Caco-2 (cell line): ENCODE results near the gene ZMPSTE24. TPM values are rescaled to one million over a fixed set of nuclear protein-coding genes. Genes with fewer than 3 reads are reported as not detected.
A peak's percentile ranks its signal among the peaks of the same experiment; 100 is the strongest.

ENCODE experiments used
- BruUV-seq: library from RNA; stranded (reverse); fragments of 400-500 nt; replicated peaks from 2 replicates; lab custom pipeline; 2021; lab: Mats Ljungman, UMichigan
- CTCF ChIA-PET: fragments of 300-600 bp; sonication (Branson Sonifier 250); formaldehyde crosslinking; loops from one replicate; lab custom pipeline; 2022; ENCODE audit warnings: antibody characterized with exemption; lab: Charles Lee
- POLR2A ChIA-PET: fragments of 300-600 bp; sonication (Branson Sonifier 250); formaldehyde crosslinking; loops from one replicate; lab custom pipeline; 2022; ENCODE audit warnings: antibody characterized with exemption; lab: Charles Lee
- DNase-seq, 2 experiments: peaks; one replicate each; pipeline versions ENCODE4 v3.0.0 to v3.0.0-alpha.2; 2020 to 2022
- H3K27me3 ChIP-seq: replicated peaks from 2 replicates; pipeline ENCODE4 v1.6.0; 2011; ENCODE audit warnings: low read length; ENCODE audit not compliant: control insufficient read depth, insufficient read depth
- H3K36me3 ChIP-seq: 2 replicates; pipeline ENCODE4 v1.5.1; 2011; ENCODE audit warnings: low read length; ENCODE audit not compliant: control insufficient read depth, insufficient read depth
- H3K4me1 ChIP-seq: fragments of 250-450 bp; sonication (Bioruptor Pico); 2 replicates; pipeline ENCODE4 v1.5.1; 2020; ENCODE audit warnings: mild to moderate bottlenecking
- H3K4me3 ChIP-seq: 2 replicates; pipeline ENCODE4 v1.5.1; 2011; ENCODE audit warnings: low read depth, mild to moderate bottlenecking, control low read depth, low read length
- H3K9me3 ChIP-seq: fragments of 250-450 bp; sonication (Bioruptor Pico); 2 replicates; pipeline ENCODE4 v1.5.1; 2020; ENCODE audit warnings: mild to moderate bottlenecking, moderate library complexity
- H3K27ac Mint-ChIP-seq: one replicate; pipeline ENCODE4 v1.8.0; 2022; ENCODE audit warnings: mixed read lengths; ENCODE audit not compliant: unreplicated experiment
- H3K27me3 Mint-ChIP-seq: one replicate; pipeline ENCODE4 v1.8.0; 2022; ENCODE audit warnings: mixed read lengths; ENCODE audit not compliant: insufficient read depth, unreplicated experiment
- H3K36me3 Mint-ChIP-seq: one replicate; pipeline ENCODE4 v1.8.0; 2022; ENCODE audit warnings: mild to moderate bottlenecking, mixed read lengths; ENCODE audit not compliant: insufficient read depth, unreplicated experiment
- H3K4me1 Mint-ChIP-seq: one replicate; pipeline ENCODE4 v1.8.0; 2022; ENCODE audit warnings: low read depth, mixed read lengths; ENCODE audit not compliant: unreplicated experiment
- H3K4me3 Mint-ChIP-seq: one replicate; pipeline ENCODE4 v1.8.0; 2022; ENCODE audit warnings: mild to moderate bottlenecking, moderate library complexity, mixed read lengths; ENCODE audit not compliant: unreplicated experiment
- H3K9me3 Mint-ChIP-seq: one replicate; pipeline ENCODE4 v1.8.0; 2022; ENCODE audit warnings: mixed read lengths; ENCODE audit not compliant: unreplicated experiment
- CTCF ChIP-seq, 2 experiments: fragments of 200-600 bp in 1 of 2; IDR thresholded peaks; 1 replicate in 1 of 2; 2 replicates in 1 of 2; pipeline versions ENCODE4 v1.5.1 to v1.8.0; 2011 to 2022; ENCODE audit warnings: antibody characterized with exemption in 1 of 2, control low read depth in 1 of 2, inconsistent platforms in 1 of 2, low read depth in 1 of 2, low read length in 1 of 2, mild to moderate bottlenecking in 1 of 2, moderate library complexity in 1 of 2; ENCODE audit not compliant: insufficient read depth in 1 of 2, severe bottlenecking in 1 of 2, unreplicated experiment in 1 of 2
- intact Hi-C: fragments of 100-400 bp; cut with micrococcal nuclease; formaldehyde crosslinking; loops from one replicate; pipeline ENCODE4 v1.10.0; 2022; ENCODE audit not compliant: unreplicated experiment
- total RNA-seq: library from RNA; stranded (reverse); gene quantifications from 2 replicates; pipeline ENCODE4 v1.2.3, GENCODE V29; 2022

The ZMPSTE24 gene
- total RNA-seq, 1 experiment from 2014 or later: 37.9 TPM

DNA sequence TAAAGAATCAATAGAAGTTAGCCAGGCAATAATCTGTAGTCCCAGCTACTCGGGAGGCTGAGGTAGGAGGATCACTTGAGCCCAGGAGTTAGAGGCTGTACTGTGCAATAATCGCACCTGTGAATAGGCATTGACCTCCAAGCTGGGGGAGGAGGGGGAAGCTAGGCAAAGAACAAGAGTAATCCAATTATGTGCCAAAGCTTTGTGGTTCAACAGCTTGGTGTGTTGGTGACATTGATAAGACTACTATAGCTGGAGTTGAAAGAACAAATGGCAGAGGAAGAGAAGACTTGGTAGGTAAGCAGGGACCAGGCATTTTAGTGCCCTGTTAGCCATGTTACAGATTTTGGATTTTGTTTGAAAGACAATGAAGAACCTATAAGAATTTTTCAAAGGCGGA, 12.3 kb upstream of the ZMPSTE24 start:
- ChIA-PET CTCF (no interaction called here), POLR2A (no interaction called here)
- no peaks in the 10 kb centered on the region for H3K9me3 Mint-ChIP-seq
- no peak for DNase-seq
- peaks cover 23% of the 10 kb centered on the region for H3K4me1 ChIP-seq
- no peaks in the 10 kb centered on the region for H3K27me3 Mint-ChIP-seq
- no TSS peak for BruUV-seq
- no peaks in the 10 kb centered on the region for H3K9me3 ChIP-seq
- H3K27ac Mint-ChIP-seq: peak overlapping the region; percentile 88
- H3K4me3 ChIP-seq: no peak overlapping the region
- H3K36me3 ChIP-seq: no peaks in the 10 kb centered on the region
- no peak overlapping the region for H3K4me3 Mint-ChIP-seq
- no peak for TF ChIP-seq CTCF (IDR thresholded peaks at IDR 0.05; ENCODE audit: insufficient read depth in 1 of 2, low read depth in 1 of 2, low read length in 1 of 2, severe bottlenecking in 1 of 2, unreplicated experiment in 1 of 2)
- H3K4me1 Mint-ChIP-seq: no peaks in the 10 kb centered on the region
- H3K36me3 Mint-ChIP-seq: peaks cover 5% of the 10 kb centered on the region
- intact Hi-C loops: no loop called here
- no peaks in the 10 kb centered on the region for H3K27me3 ChIP-seq

DNA sequence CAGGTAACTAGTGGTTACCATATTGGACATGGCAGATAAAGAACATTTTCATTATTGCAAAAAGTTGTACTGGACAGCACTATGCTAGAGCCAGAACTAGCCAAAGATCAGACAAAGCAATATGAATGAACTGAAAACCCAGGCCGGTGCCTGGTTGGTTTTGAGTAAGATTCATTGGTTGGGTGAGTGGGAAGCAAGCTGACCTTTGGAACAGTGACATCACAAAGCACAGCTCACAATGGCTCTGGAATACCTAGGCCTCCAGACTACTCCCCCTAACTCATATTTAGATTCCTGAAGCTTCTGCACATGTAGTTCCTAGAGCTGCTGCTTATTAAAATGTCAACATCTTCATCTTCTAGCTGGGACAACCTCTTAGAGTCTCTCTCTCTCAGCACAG, 10.4 kb upstream of the ZMPSTE24 start, which contains the start of gene TMCO2:
TSS of gene TMCO2 (plus strand) at position 283 of the 400 bp plus-strand sequence. CDS start at position 340, 57 bp downstream.
- Histone ChIP-seq H3K9me3 (no peaks in the 10 kb centered on the region), H3K4me1 (peaks cover 23% of the 10 kb centered on the region), H3K36me3 (no peaks in the 10 kb centered on the region), H3K4me3 (no peak within 1 kb of the TSS), H3K27me3 (no peaks in the 10 kb centered on the region)
- intact Hi-C loops: loop anchor here (1.0 kb wide), 1 partner anchor 10 kb away; no protein-coding TSS in a partner anchor
- ChIA-PET POLR2A (interaction anchor here (1.0 kb wide), 1 partner anchor 10 kb away, joined by 3 read pairs; the partner anchor contains the start of gene ZMPSTE24), CTCF (interaction anchor here (0.6 to 1.2 kb wide), 3 partner anchors 91 to 987 kb away, joined by 3 to 4 read pairs (median 3); no protein-coding TSS in a partner anchor)
- peaks cover 5% of the 10 kb centered on the region for H3K36me3 Mint-ChIP-seq
- H3K4me3 Mint-ChIP-seq: no peak within 1 kb of the TSS
- DNase-seq: peak; percentile 61 to 65
- TF ChIP-seq CTCF (IDR thresholded peaks at IDR 0.05; ENCODE audit: insufficient read depth in 1 of 2, low read depth in 1 of 2, low read length in 1 of 2, severe bottlenecking in 1 of 2, unreplicated experiment in 1 of 2): no peak
- BruUV-seq: no TSS peak
- H3K4me1 Mint-ChIP-seq: no peaks in the 10 kb centered on the region
- H3K9me3 Mint-ChIP-seq: no peaks in the 10 kb centered on the region
- H3K27ac Mint-ChIP-seq: no peak within 1 kb of the TSS
- H3K27me3 Mint-ChIP-seq: no peaks in the 10 kb centered on the region

GRCh38 chr1:40248412-40248811, 9.6 kb upstream of the ZMPSTE24 start:
- Mint-ChIP-seq H3K9me3 (no peaks in the 10 kb centered on the region), H3K27me3 (no peaks in the 10 kb centered on the region), H3K27ac (no peak overlapping the region), H3K4me3 (no peak overlapping the region), H3K36me3 (peaks cover 5% of the 10 kb centered on the region), H3K4me1 (no peaks in the 10 kb centered on the region)
- no peaks in the 10 kb centered on the region for H3K27me3 ChIP-seq
- no peaks in the 10 kb centered on the region for H3K9me3 ChIP-seq
- intact Hi-C loops: no loop called here
- no peak overlapping the region for H3K4me3 ChIP-seq
- POLR2A ChIA-PET: no interaction called here
- BruUV-seq: no TSS peak
- H3K36me3 ChIP-seq: no peaks in the 10 kb centered on the region
- no peak for TF ChIP-seq CTCF (IDR thresholded peaks at IDR 0.05; ENCODE audit: insufficient read depth in 1 of 2, low read depth in 1 of 2, low read length in 1 of 2, severe bottlenecking in 1 of 2, unreplicated experiment in 1 of 2)
- CTCF ChIA-PET: interaction anchor here (1.0 to 1.2 kb wide), 2 partner anchors 90 to 104 kb away, joined by 3 to 4 read pairs; no protein-coding TSS in a partner anchor
- no peak for DNase-seq
- H3K4me1 ChIP-seq: peaks cover 18% of the 10 kb centered on the region
